GM12878 (cell line): Measurements from ENCODE around the gene VWA8. TPM values are rescaled to one million over a fixed set of nuclear protein-coding genes. Genes with fewer than 3 reads are reported as not detected.

Source experiments
- ATAC-seq: fragments of 200-7000 bp; cut with Tn5 transposase; 3 replicates; pipeline ENCODE4 v1.9.1; 2020; ENCODE audit warnings: mild to moderate bottlenecking, moderate library complexity
- BruUV-seq: library from RNA; stranded (reverse); fragments of 400-500 nt; replicated peaks from 2 replicates; lab custom pipeline; 2021; lab: Mats Ljungman, UMichigan
- CTCF ChIA-PET: fragments of 300-600 bp; sonication (Branson Sonifier 250); formaldehyde crosslinking; extraction: SDS; loops from one replicate; lab custom pipeline; 2021; ENCODE audit warnings: inconsistent platforms; lab: Yijun Ruan, JAX
- POLR2A ChIA-PET: fragments of 350-600 bp; formaldehyde crosslinking; extraction: SDS; loops from one replicate; lab custom pipeline; 2021; ENCODE audit warnings: inconsistent platforms; lab: Charles Lee
- RAD21 ChIA-PET: fragments of 300-600 bp; sonication (Branson Sonifier 250); formaldehyde crosslinking; loops from one replicate; lab custom pipeline; 2023; ENCODE audit warnings: antibody characterized with exemption; ENCODE audit not compliant: unreplicated experiment; lab: Charles Lee
- SMC1A ChIA-PET: fragments of 300-600 bp; sonication (Branson Sonifier 250); formaldehyde crosslinking; loops from one replicate; lab custom pipeline; 2023; ENCODE audit not compliant: unreplicated experiment, uncharacterized antibody; lab: Charles Lee
- DNase-seq: peaks from one replicate; pipeline ENCODE4 v3.0.0-alpha.2; 2011; ENCODE audit warnings: low read depth, low spot score
- FAIRE-seq: peaks from 3 replicates; lab custom pipeline; 2011; peaks lifted over from hg19 to GRCh38; lab: Jason Lieb, UNC
- H2AFZ ChIP-seq: 2 replicates; pipeline ENCODE4 v1.6.0; 2011; ENCODE audit warnings: low read depth, low read length, control low read depth; ENCODE audit not compliant: control insufficient read depth
- H3K27ac ChIP-seq: 2 replicates; pipeline ENCODE4 v1.5.1; 2011; ENCODE audit warnings: control low read depth; ENCODE audit not compliant: control insufficient read depth, insufficient read depth
- H3K27me3 ChIP-seq, 2 experiments: replicated peaks in 1 of 2; 2 replicates each; pipeline versions ENCODE4 v1.6.0 to v1.6.1; 2011; ENCODE audit warnings: low read length in 1 of 2; ENCODE audit not compliant: control insufficient read depth in 2 of 2, insufficient read depth in 2 of 2
- H3K36me3 ChIP-seq, 2 experiments: 2 replicates each; pipeline ENCODE4 v1.5.1; 2011; ENCODE audit warnings: low read length in 1 of 2; ENCODE audit not compliant: control insufficient read depth in 2 of 2, insufficient read depth in 2 of 2
- H3K4me1 ChIP-seq: 2 replicates; pipeline ENCODE4 v1.6.1; 2011; ENCODE audit warnings: mild to moderate bottlenecking, low read length, moderate library complexity, mixed read lengths; ENCODE audit not compliant: control insufficient read depth, insufficient read depth
- H3K4me2 ChIP-seq: 2 replicates; pipeline ENCODE4 v1.6.0; 2011; ENCODE audit warnings: control low read depth; ENCODE audit not compliant: control insufficient read depth, insufficient read depth
- H3K4me3 ChIP-seq: fragments of 200-600 bp; sonication (generic); 2 replicates; pipeline ENCODE4 v1.5.1; 2016
- H3K79me2 ChIP-seq: 2 replicates; pipeline ENCODE4 v1.6.0; 2011; ENCODE audit warnings: low read length; ENCODE audit not compliant: control insufficient read depth, insufficient read depth
- H3K9ac ChIP-seq: 2 replicates; pipeline ENCODE4 v1.8.0; 2011; ENCODE audit warnings: low read length, control low read depth, mixed read lengths; ENCODE audit not compliant: control insufficient read depth, insufficient read depth
- H3K9me3 ChIP-seq: replicated peaks from 3 replicates; pipeline ENCODE4 v1.5.1; 2011; ENCODE audit warnings: mild to moderate bottlenecking, low read length; ENCODE audit not compliant: control insufficient read depth, insufficient read depth
- H4K20me1 ChIP-seq: 2 replicates; pipeline ENCODE4 v1.6.0; 2011; ENCODE audit not compliant: control insufficient read depth, insufficient read depth
- CHD1 ChIP-seq: IDR thresholded peaks from 2 replicates; pipeline ENCODE4 v1.6.1; 2012; ENCODE audit warnings: low read depth, low read length, improper control_type of control experiment
- CHD2 ChIP-seq: IDR thresholded peaks from 2 replicates; pipeline ENCODE4 v1.6.1; 2011; ENCODE audit warnings: low read depth, low read length, improper control_type of control experiment, borderline replicate concordance
- IKZF1 ChIP-seq: fragments of 450-650 bp; conservative IDR thresholded peaks from 2 replicates; pipeline ENCODE4 v1.6.1; 2017; ENCODE audit warnings: antibody characterized with exemption, mild to moderate bottlenecking
- POU2F2 ChIP-seq: IDR thresholded peaks from 3 replicates; pipeline ENCODE4 v1.6.1; 2011; ENCODE audit warnings: low read depth, mild to moderate bottlenecking, low read length, borderline replicate concordance
- TCF12 ChIP-seq: IDR thresholded peaks from 2 replicates; pipeline ENCODE4 v1.6.1; 2011; ENCODE audit warnings: low read depth, mild to moderate bottlenecking, low read length
- WGBS: methylation state at CpG from one replicate; pipeline ENCODE4 v1.1.6; 2016; ENCODE audit warnings: low lambda C conversion rate; ENCODE audit not compliant: insufficient replicate concordance, insufficient coverage; ENCODE audit errors: missing lambda C conversion rate; 5-methylcytosine and 5-hydroxymethylcytosine counted together
- in situ Hi-C: fragments of 300-500 bp; cut with MboI; formaldehyde crosslinking; loops from 9 replicates; pipeline ENCODE4 v1.14.3; 2018; ENCODE audit warnings: mixed read lengths
- intact Hi-C: fragments of 100-400 bp; cut with micrococcal nuclease; formaldehyde crosslinking; loops from one replicate; pipeline ENCODE4 v1.14.2; 2022; ENCODE audit not compliant: unreplicated experiment
- polyA plus RNA-seq, 11 experiments: library from polyadenylated mRNA; depleted of rRNA in 4 of 11; unstranded in 6 of 11; stranded (reverse) in 5 of 11; fragments of >200 nt; fragmentation: Nextera tagmentation in 4 of 11; fragmentation: Illumina TruSeq in 1 of 11; extraction: Ambion mirVana in 4 of 11; extraction: Trizol in 1 of 11; gene quantifications; 1 replicate in 1 of 11; 2 replicates in 10 of 11; pipeline versions ENCODE4 v1.2.1 to v1.2.3, GENCODE V29; 2011 to 2016; ENCODE audit warnings: inconsistent platforms in 2 of 11, missing spikeins in 2 of 11, low read depth in 1 of 11
- total RNA-seq, 4 experiments: library from RNA; depleted of rRNA in 3 of 4; stranded (reverse); fragments of >200 nt in 3 of 4; fragmentation: Illumina TruSeq in 1 of 4; extraction: Trizol in 1 of 4; gene quantifications; 2 replicates each; pipeline versions ENCODE4 v1.2.1 to v1.2.3, GENCODE V29; 2013 to 2021
- TF ChIP-seq, protein P1 (sequence below): IDR thresholded peaks from 2 replicates; pipeline ENCODE4 v1.6.1; 2011; ENCODE audit warnings: borderline replicate concordance, low read depth, mild to moderate bottlenecking, moderate library complexity, mixed read lengths, low read length; ENCODE audit not compliant: insufficient read depth; ENCODE audit errors: extremely low read length
- TF ChIP-seq, protein P2 (sequence below): fragments of 150-350 bp; IDR thresholded peaks from 2 replicates; pipeline ENCODE4 v1.6.1; 2016; ENCODE audit warnings: low read depth, low read length
- TF ChIP-seq, protein P3 (sequence below): fragments of 450-650 bp; IDR thresholded peaks from 2 replicates; pipeline ENCODE4 v1.6.1; 2016; ENCODE audit warnings: mild to moderate bottlenecking, moderate library complexity, borderline replicate concordance
- TF ChIP-seq, protein P4 (sequence below): IDR thresholded peaks from 2 replicates; pipeline ENCODE4 v1.6.1; 2012; ENCODE audit warnings: low read depth, low read length, improper control_type of control experiment
- TF ChIP-seq, protein P5 (sequence below): IDR thresholded peaks from 2 replicates; pipeline ENCODE4 v1.6.1; 2011; ENCODE audit warnings: borderline replicate concordance, low read depth, mild to moderate bottlenecking, moderate library complexity, low read length; ENCODE audit not compliant: insufficient read depth, poor library complexity, severe bottlenecking

The VWA8 gene
- total and polyA plus RNA-seq, 10 of the 15 experiments (the other 5 are each of a cell fraction or from before 2014, with no cell fraction given), result 3.0 to 21.8 (median 13.5) TPM

DNA sequence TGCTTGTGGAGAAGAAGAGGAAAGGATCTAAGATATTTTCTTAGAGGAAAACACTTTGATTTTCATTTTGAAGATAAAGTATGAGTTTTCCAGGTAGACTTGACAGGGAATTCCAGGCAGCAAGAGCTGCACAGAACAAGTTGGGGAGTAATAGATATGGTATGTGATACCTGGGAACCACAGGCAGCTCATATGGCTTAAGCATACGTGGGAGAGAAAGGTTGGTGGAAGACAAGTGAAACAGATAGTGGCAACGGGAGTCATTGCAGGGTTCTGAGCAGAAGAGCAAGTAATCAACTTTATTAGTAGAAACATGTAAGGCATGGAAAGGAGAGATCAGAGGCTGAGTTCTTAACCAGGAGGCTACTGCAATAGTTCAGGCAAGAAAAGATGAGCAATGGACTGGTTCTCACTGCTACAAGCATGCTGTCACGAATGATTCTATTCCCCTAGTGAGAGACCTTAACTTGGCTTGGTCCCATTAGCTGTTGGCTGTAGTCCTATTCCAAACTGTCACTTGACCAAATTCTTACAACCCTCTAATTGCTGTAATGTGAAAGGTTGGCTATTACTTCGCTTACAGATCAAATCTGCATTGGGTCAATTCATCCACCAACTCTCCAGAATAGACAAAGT is 217.9 kb downstream of the VWA8 start:
- ATAC-seq (no peak), FAIRE-seq (no peak), DNase-seq (no peak)
- no TSS peak for BruUV-seq
- Histone ChIP-seq H3K4me1 (no peaks in the 10 kb centered on the region), H3K9me3 (no peaks in the 10 kb centered on the region), H3K27ac (no peak overlapping the region), H4K20me1 (no peaks in the 10 kb centered on the region), H3K4me2 (no peak overlapping the region), H3K36me3 (0 out of 4 replicates have a peak, but pooled peaks cover 0 to 3% of the 10 kb centered on the region in 2 experiments), H3K9ac (no peak overlapping the region), H3K79me2 (no peaks in the 10 kb centered on the region), H3K4me3 (no peak overlapping the region), H2AFZ (no peak overlapping the region), H3K27me3 (no peaks in the 10 kb centered on the region)
- RAD21 ChIA-PET, result no interaction called here
- 90% methylated on average over 4 of the region's 4 CpGs for WGBS
- CTCF ChIA-PET, result interaction anchor here (1.1 kb wide), 1 partner anchor 286 kb away, joined by 3 read pairs; no protein-coding TSS in a partner anchor
- in situ Hi-C loops (no loop called here), intact Hi-C loops (no loop called here)
- SMC1A ChIA-PET, result interaction anchor here (1.2 kb wide), 1 partner anchor 74 kb away, joined by 3 read pairs; no protein-coding TSS in a partner anchor
- POLR2A ChIA-PET, result no interaction called here
- TF ChIP-seq, protein P1, sequence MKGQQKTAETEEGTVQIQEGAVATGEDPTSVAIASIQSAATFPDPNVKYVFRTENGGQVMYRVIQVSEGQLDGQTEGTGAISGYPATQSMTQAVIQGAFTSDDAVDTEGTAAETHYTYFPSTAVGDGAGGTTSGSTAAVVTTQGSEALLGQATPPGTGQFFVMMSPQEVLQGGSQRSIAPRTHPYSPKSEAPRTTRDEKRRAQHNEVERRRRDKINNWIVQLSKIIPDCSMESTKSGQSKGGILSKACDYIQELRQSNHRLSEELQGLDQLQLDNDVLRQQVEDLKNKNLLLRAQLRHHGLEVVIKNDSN, result no peak
- TF ChIP-seq POU2F2, result no peak
- no peak for TF ChIP-seq IKZF1
- no peak for TF ChIP-seq TCF12
- no peak for TF ChIP-seq CHD1
- TF ChIP-seq, protein P2, sequence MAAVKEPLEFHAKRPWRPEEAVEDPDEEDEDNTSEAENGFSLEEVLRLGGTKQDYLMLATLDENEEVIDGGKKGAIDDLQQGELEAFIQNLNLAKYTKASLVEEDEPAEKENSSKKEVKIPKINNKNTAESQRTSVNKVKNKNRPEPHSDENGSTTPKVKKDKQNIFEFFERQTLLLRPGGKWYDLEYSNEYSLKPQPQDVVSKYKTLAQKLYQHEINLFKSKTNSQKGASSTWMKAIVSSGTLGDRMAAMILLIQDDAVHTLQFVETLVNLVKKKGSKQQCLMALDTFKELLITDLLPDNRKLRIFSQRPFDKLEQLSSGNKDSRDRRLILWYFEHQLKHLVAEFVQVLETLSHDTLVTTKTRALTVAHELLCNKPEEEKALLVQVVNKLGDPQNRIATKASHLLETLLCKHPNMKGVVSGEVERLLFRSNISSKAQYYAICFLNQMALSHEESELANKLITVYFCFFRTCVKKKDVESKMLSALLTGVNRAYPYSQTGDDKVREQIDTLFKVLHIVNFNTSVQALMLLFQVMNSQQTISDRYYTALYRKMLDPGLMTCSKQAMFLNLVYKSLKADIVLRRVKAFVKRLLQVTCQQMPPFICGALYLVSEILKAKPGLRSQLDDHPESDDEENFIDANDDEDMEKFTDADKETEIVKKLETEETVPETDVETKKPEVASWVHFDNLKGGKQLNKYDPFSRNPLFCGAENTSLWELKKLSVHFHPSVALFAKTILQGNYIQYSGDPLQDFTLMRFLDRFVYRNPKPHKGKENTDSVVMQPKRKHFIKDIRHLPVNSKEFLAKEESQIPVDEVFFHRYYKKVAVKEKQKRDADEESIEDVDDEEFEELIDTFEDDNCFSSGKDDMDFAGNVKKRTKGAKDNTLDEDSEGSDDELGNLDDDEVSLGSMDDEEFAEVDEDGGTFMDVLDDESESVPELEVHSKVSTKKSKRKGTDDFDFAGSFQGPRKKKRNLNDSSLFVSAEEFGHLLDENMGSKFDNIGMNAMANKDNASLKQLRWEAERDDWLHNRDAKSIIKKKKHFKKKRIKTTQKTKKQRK, result no peak
- TF ChIP-seq CHD2, result no peak
- TF ChIP-seq, protein P3, sequence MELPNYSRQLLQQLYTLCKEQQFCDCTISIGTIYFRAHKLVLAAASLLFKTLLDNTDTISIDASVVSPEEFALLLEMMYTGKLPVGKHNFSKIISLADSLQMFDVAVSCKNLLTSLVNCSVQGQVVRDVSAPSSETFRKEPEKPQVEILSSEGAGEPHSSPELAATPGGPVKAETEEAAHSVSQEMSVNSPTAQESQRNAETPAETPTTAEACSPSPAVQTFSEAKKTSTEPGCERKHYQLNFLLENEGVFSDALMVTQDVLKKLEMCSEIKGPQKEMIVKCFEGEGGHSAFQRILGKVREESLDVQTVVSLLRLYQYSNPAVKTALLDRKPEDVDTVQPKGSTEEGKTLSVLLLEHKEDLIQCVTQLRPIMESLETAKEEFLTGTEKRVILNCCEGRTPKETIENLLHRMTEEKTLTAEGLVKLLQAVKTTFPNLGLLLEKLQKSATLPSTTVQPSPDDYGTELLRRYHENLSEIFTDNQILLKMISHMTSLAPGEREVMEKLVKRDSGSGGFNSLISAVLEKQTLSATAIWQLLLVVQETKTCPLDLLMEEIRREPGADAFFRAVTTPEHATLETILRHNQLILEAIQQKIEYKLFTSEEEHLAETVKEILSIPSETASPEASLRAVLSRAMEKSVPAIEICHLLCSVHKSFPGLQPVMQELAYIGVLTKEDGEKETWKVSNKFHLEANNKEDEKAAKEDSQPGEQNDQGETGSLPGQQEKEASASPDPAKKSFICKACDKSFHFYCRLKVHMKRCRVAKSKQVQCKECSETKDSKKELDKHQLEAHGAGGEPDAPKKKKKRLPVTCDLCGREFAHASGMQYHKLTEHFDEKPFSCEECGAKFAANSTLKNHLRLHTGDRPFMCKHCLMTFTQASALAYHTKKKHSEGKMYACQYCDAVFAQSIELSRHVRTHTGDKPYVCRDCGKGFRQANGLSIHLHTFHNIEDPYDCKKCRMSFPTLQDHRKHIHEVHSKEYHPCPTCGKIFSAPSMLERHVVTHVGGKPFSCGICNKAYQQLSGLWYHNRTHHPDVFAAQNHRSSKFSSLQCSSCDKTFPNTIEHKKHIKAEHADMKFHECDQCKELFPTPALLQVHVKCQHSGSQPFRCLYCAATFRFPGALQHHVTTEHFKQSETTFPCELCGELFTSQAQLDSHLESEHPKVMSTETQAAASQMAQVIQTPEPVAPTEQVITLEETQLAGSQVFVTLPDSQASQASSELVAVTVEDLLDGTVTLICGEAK, result no peak
- TF ChIP-seq, protein P4, sequence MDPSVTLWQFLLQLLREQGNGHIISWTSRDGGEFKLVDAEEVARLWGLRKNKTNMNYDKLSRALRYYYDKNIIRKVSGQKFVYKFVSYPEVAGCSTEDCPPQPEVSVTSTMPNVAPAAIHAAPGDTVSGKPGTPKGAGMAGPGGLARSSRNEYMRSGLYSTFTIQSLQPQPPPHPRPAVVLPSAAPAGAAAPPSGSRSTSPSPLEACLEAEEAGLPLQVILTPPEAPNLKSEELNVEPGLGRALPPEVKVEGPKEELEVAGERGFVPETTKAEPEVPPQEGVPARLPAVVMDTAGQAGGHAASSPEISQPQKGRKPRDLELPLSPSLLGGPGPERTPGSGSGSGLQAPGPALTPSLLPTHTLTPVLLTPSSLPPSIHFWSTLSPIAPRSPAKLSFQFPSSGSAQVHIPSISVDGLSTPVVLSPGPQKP, result no peak
- TF ChIP-seq, protein P5, sequence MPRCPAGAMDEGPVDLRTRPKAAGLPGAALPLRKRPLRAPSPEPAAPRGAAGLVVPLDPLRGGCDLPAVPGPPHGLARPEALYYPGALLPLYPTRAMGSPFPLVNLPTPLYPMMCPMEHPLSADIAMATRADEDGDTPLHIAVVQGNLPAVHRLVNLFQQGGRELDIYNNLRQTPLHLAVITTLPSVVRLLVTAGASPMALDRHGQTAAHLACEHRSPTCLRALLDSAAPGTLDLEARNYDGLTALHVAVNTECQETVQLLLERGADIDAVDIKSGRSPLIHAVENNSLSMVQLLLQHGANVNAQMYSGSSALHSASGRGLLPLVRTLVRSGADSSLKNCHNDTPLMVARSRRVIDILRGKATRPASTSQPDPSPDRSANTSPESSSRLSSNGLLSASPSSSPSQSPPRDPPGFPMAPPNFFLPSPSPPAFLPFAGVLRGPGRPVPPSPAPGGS, result no peak
